HEK293 (cell line): ENCODE measurements around the gene PDE4D.

Experiments used
- ZNF548 ChIP-seq: fragments of 450-650 bp; formaldehyde crosslinking; IDR thresholded peaks from 2 replicates; pipeline ENCODE4 v1.5.1; 2016; ENCODE audit warnings: missing biosample characterization, missing genetic modification characterization
- ZNF654 ChIP-seq: fragments of 450-650 bp; formaldehyde crosslinking; IDR thresholded peaks from 2 replicates; pipeline ENCODE4 v1.5.1; 2016; ENCODE audit warnings: low read depth, missing biosample characterization, missing genetic modification characterization

DNA sequence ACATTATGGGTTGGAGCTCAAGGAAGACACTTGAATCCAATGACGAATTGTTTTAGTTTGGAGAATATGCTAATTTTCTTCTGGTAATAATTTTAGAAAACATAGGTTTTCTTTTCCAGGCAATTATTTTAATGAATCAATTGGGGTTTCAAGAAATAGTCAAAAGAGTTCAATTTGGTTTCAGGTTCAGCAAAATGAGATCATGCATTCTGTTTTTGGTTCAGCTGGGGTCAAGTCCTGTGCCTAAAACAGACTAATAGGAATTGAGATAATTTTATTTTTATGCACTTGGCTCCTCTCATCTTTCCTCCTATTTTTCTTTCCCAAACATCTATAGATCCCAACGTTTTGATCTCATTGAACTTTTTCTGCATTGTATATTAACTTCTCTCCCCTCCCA is 713.8 kb downstream of the PDE4D start:
- TF ChIP-seq ZNF654, result no peak
- TF ChIP-seq ZNF548, result no peak
